ENCODE measurements around the gene GAK.
A peak's percentile ranks its signal among the peaks of the same experiment; 100 is the strongest.

Gene GAK

GRCh38 chr4:896216-896615, 35.9 kb downstream of the GAK start:
- no peak overlapping the region for H3K4me3 ChIP-seq (ENCODE audit: low read depth, low read length)
- no peak for DNase-seq (ENCODE audit: low read depth)
- peak; percentile 2 for TF ChIP-seq CTCF (conservative IDR thresholded peaks at IDR 0.05; ENCODE audit: low read depth, low read length)

- DNase-seq (ENCODE audit: low read depth) = no peak
- no peak for TF ChIP-seq CTCF (conservative IDR thresholded peaks at IDR 0.05; ENCODE audit: low read depth, low read length)
- no peak overlapping the region for H3K4me3 ChIP-seq (ENCODE audit: low read depth, low read length)
Measured at GRCh38 chr4:895596-895995, 36.5 kb downstream of the GAK start.

GRCh38 chr4:893995-894705, 38.0 kb downstream of the GAK start:
- no peak for DNase-seq (ENCODE audit: low read depth)
- no peak for TF ChIP-seq CTCF (conservative IDR thresholded peaks at IDR 0.05; ENCODE audit: low read depth, low read length)
- H3K4me3 ChIP-seq (ENCODE audit: low read depth, low read length) = no peak overlapping the region

- DNase-seq (ENCODE audit: low read depth) = no peak
- H3K4me3 ChIP-seq (ENCODE audit: low read depth, low read length) = no peak overlapping the region
- TF ChIP-seq CTCF (conservative IDR thresholded peaks at IDR 0.05; ENCODE audit: low read depth, low read length) = no peak
Measured at GRCh38 chr4:893276-893994, 38.7 kb downstream of the GAK start.

- no peak for DNase-seq (ENCODE audit: low read depth)
- no peak overlapping the region for H3K4me3 ChIP-seq (ENCODE audit: low read depth, low read length)
- TF ChIP-seq CTCF (conservative IDR thresholded peaks at IDR 0.05; ENCODE audit: low read depth, low read length) = no peak
Measured at GRCh38 chr4:892780-893179, 39.3 kb downstream of the GAK start.

GRCh38 chr4:891747-892146, 40.4 kb downstream of the GAK start:
- peak; percentile 47 for TF ChIP-seq CTCF (conservative IDR thresholded peaks at IDR 0.05; ENCODE audit: low read depth, low read length)
- no peak overlapping the region for H3K4me3 ChIP-seq (ENCODE audit: low read depth, low read length)
- peak; percentile 18 for DNase-seq (ENCODE audit: low read depth)

All from choroid plexus epithelial cell (primary cell).